Spleen (tissue), 11 donors: Measurements from ENCODE around the gene AMD1. TPM values are rescaled to one million over a fixed set of nuclear protein-coding genes. Genes with fewer than 3 reads are reported as not detected.
A peak's percentile ranks its signal among the peaks of the same experiment; 100 is the strongest.

Experiments
- DNase-seq: peaks from one replicate; pipeline ENCODE4 v3.0.0-alpha.2; 2020
- H3K27ac ChIP-seq, 8 donors: fragments of 200-600 bp; sonication (generic) in 7 of 8; 1 replicate in 4 of 8; 2 replicates in 4 of 8; pipeline versions ENCODE4 v1.5.0 to v1.8.0; 2016 to 2021; ENCODE audit warnings: inconsistent platforms in 4 of 8, mild to moderate bottlenecking in 4 of 8, moderate library complexity in 1 of 8
- H3K27me3 ChIP-seq, 7 donors: fragments of 200-600 bp; sonication (generic) in 6 of 7; replicated peaks in 1 of 7; 1 replicate in 4 of 7; 2 replicates in 3 of 7; pipeline versions ENCODE4 v1.5.0 to v1.8.0; 2016 to 2021; ENCODE audit warnings: inconsistent platforms in 3 of 7, mild to moderate bottlenecking in 1 of 7
- H3K36me3 ChIP-seq, 6 donors: fragments of 200-600 bp; sonication (generic) in 5 of 6; 1 replicate in 4 of 6; 2 replicates in 2 of 6; pipeline versions ENCODE4 v1.5.0 to v1.8.0; 2016 to 2021; ENCODE audit warnings: inconsistent platforms in 2 of 6
- H3K4me1 ChIP-seq, 6 donors: fragments of 200-600 bp; sonication (generic) in 5 of 6; 1 replicate in 3 of 6; 2 replicates in 3 of 6; pipeline versions ENCODE4 v1.5.0 to v1.8.0; 2016 to 2021; ENCODE audit warnings: inconsistent platforms in 3 of 6
- H3K4me3 ChIP-seq, 8 donors: fragments of 200-600 bp; sonication (generic) in 7 of 8; 1 replicate in 4 of 8; 2 replicates in 4 of 8; pipeline versions ENCODE4 v1.5.0 to v1.8.0; 2016 to 2021; ENCODE audit warnings: inconsistent platforms in 4 of 8, mild to moderate bottlenecking in 4 of 8, moderate library complexity in 2 of 8
- H3K9me3 ChIP-seq, 8 donors: fragments of 200-600 bp; sonication (generic) in 7 of 8; 1 replicate in 4 of 8; 2 replicates in 4 of 8; pipeline versions ENCODE4 v1.5.0 to v1.8.0; 2016 to 2021; ENCODE audit warnings: inconsistent platforms in 4 of 8
- POLR2A ChIP-seq, 3 donors: fragments of 450-650 bp; IDR thresholded peaks; one replicate each; pipeline ENCODE4 v1.5.1; 2017; ENCODE audit warnings: antibody characterized with exemption in 3 of 3, mild to moderate bottlenecking in 1 of 3
- POLR2AphosphoS5 ChIP-seq, 3 donors: sonication (generic); formaldehyde crosslinking; IDR thresholded peaks; one replicate each; pipeline ENCODE4 v1.5.1; 2017; ENCODE audit warnings: antibody characterized with exemption in 3 of 3
- WGBS, 5 donors: extraction: QIAGEN DNeasy Blood & Tissue Kit in 3 of 5; methylation state at CpG; one replicate each; pipeline versions ENCODE4 v1.1.5 to v1.1.7; 2013 to 2018; 5-methylcytosine and 5-hydroxymethylcytosine counted together
- intact Hi-C: fragments of 100-400 bp; cut with DNase I; formaldehyde crosslinking; loops from one replicate; pipeline ENCODE4 v1.15.0; 2023; ENCODE audit warnings: low total_unique reads
- polyA plus RNA-seq, 3 donors: library from polyadenylated mRNA; stranded (reverse); fragments of 200-250 nt; gene quantifications; one replicate each; pipeline ENCODE4 v1.2.1, GENCODE V29; 2013
- total RNA-seq, 7 donors: library from RNA; depleted of rRNA in 3 of 7; stranded (reverse); fragments of >200 nt in 3 of 7; fragmentation: NEBNext Ultra II Directional in 4 of 7; extraction: Animal tissue kit (Norgen Biotek cat#: 25700) in 4 of 7; gene quantifications; one replicate each; pipeline versions ENCODE4 v1.1.0 to v1.2.1, GENCODE V29; 2016 to 2021
- TF ChIP-seq, protein P1 (sequence below), 11 experiments: fragments of 200-600 bp in 7 of 11; fragments of 450-650 bp in 4 of 11; sonication (generic) in 4 of 11; IDR thresholded peaks in 8 of 11; conservative IDR thresholded peaks in 3 of 11; 1 replicate in 7 of 11; 2 replicates in 4 of 11; pipeline versions ENCODE4 v1.4.0 to v1.8.0; 2016 to 2021; ENCODE audit warnings: antibody characterized with exemption in 11 of 11, inconsistent platforms in 4 of 11, mild to moderate bottlenecking in 1 of 11
- donor health status: healthy with polysubstance abuse.
- donor health status: DM: no; HTN: no; CAD: no; lungs with moderate emphysema.
- donor health status: DM: no; HTN: no; CAD: no.
- donor health status: Bipolar disorder and iron deficiency.
- donor health status: healthy.
- donor health status: DM: no; HTN: no; CAD: no.
- donor health status: DM: yes; HTN: yes; CAD: no.

Gene AMD1
- total and polyA plus RNA-seq, 10 donors, result 20.7 to 102 (median 53.2) TPM

DNA sequence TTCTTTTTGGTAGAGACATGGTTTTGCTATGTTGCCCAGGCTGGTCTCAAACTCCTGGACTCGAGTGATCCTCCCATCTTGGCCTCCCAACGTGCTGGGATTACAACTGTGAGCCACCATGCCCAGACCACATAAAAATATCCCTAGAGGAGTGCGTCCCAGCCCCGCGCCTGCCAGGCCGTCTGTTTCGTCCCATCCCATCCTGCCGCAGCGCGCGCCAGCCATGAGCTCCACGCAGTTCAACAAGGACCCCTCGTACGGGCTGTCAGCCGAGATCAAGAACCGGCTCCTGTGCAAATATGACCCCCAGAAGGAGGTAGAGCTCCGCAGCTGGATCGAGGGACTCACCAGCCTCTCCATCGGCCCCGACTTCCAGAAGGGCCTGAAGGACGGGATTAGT lies 16.6 kb upstream of the AMD1 start:
- Histone ChIP-seq H3K4me3 (no peak overlapping the region), H3K9me3 (no peaks in the 10 kb centered on the region), H3K27ac (peak overlapping the region in 1 of 8 donors; percentile 90), H3K27me3 (no peaks in the 10 kb centered on the region), H3K36me3 (no peaks in the 10 kb centered on the region), H3K4me1 (peaks cover 0 to 24% (median 4%) of the 10 kb centered on the region in 6 donors)
- intact Hi-C loops, result no loop called here
- TF ChIP-seq POLR2A (IDR thresholded peaks at IDR 0.05) (no peak), POLR2AphosphoS5 (IDR thresholded peaks at IDR 0.05) (no peak)
- TF ChIP-seq, protein P1, sequence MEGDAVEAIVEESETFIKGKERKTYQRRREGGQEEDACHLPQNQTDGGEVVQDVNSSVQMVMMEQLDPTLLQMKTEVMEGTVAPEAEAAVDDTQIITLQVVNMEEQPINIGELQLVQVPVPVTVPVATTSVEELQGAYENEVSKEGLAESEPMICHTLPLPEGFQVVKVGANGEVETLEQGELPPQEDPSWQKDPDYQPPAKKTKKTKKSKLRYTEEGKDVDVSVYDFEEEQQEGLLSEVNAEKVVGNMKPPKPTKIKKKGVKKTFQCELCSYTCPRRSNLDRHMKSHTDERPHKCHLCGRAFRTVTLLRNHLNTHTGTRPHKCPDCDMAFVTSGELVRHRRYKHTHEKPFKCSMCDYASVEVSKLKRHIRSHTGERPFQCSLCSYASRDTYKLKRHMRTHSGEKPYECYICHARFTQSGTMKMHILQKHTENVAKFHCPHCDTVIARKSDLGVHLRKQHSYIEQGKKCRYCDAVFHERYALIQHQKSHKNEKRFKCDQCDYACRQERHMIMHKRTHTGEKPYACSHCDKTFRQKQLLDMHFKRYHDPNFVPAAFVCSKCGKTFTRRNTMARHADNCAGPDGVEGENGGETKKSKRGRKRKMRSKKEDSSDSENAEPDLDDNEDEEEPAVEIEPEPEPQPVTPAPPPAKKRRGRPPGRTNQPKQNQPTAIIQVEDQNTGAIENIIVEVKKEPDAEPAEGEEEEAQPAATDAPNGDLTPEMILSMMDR (IDR thresholded peaks at IDR 0.05 in 8 of 11, conservative IDR thresholded peaks at IDR 0.05 in 3 of 11), result no peak
- WGBS, 5 donors, result 94 to 98% (median 96%) methylated on average over 20 to 21 of the region's 21 CpGs
- no peak for DNase-seq

- Histone ChIP-seq H3K27ac (peak overlapping the region in 7 of 8 donors; percentile 33 to 90 (median 75)), H3K4me1 (peaks cover 0 to 21% (median 4%) of the 10 kb centered on the region in 6 donors), H3K27me3 (no peaks in the 10 kb centered on the region), H3K9me3 (no peaks in the 10 kb centered on the region), H3K4me3 (peak overlapping the region in 4 of 8 donors; percentile 11 to 56 (median 14)), H3K36me3 (no peaks in the 10 kb centered on the region)
- intact Hi-C loops, result no loop called here
- TF ChIP-seq, protein P1 (IDR thresholded peaks at IDR 0.05 in 8 of 11, conservative IDR thresholded peaks at IDR 0.05 in 3 of 11), result no peak
- no peak for TF ChIP-seq POLR2A (IDR thresholded peaks at IDR 0.05)
- TF ChIP-seq POLR2AphosphoS5 (IDR thresholded peaks at IDR 0.05), result no peak
- DNase-seq, result peak; percentile 81
- WGBS, 5 donors, result 81 to 93% (median 90%) methylated on average over 22 to 31 of the region's 31 CpGs
These were observed 15.9 kb upstream of the AMD1 start for GRCh38 chr6:110858562-110859214.

GRCh38 chr6:110859335-110859792 lies 15.2 kb upstream of the AMD1 start:
- peak; percentile 82 for DNase-seq
- peak overlapping the region in 5 of 8 donors; percentile 11 to 56 (median 15) for H3K4me3 ChIP-seq
- no peaks in the 10 kb centered on the region for H3K9me3 ChIP-seq
- H3K36me3 ChIP-seq, result no peaks in the 10 kb centered on the region
- H3K27ac ChIP-seq, result peak overlapping the region in 7 of 8 donors; percentile 33 to 90 (median 75)
- no peaks in the 10 kb centered on the region for H3K27me3 ChIP-seq
- intact Hi-C loops, result no loop called here
- WGBS, 5 donors, result 37 to 58% (median 41%) methylated on average over 12 of the region's 12 CpGs
- H3K4me1 ChIP-seq, result peaks cover 0 to 21% (median 4%) of the 10 kb centered on the region in 6 donors
- peak in 2 of 3 donors; percentile 39 to 43 for TF ChIP-seq POLR2AphosphoS5 (IDR thresholded peaks at IDR 0.05)
- no peak for TF ChIP-seq POLR2A (IDR thresholded peaks at IDR 0.05)

DNA sequence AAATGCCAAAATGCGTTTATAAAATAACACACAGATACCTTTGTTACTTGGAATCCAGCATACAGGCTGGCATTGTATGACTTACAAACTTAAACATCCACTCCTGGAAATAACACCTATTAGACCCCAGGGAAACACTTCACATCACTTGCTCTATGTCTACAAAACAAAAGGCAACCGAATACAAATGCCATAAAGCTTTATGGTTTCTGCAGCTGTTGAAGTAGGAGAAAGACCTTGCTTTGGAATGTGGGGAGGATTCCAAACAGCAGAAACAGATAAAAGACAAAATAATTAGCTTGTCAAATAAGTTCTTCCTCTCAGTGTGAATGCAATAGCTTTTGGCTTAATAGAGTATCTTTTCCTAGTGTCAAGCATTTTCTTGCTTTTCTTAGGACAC lies 9.8 kb upstream of the AMD1 start:
- H3K4me3 ChIP-seq, result no peak overlapping the region
- intact Hi-C loops, result no loop called here
- H3K27ac ChIP-seq, result no peak overlapping the region
- H3K4me1 ChIP-seq, result peaks cover 0 to 35% (median 12%) of the 10 kb centered on the region in 6 donors
- no peaks in the 10 kb centered on the region for H3K9me3 ChIP-seq
- no peaks in the 10 kb centered on the region for H3K27me3 ChIP-seq
- 64 to 88% (median 85%) methylated on average over 2 of the region's 2 CpGs for WGBS, 5 donors
- DNase-seq, result no peak
- TF ChIP-seq POLR2A (IDR thresholded peaks at IDR 0.05) (no peak), POLR2AphosphoS5 (IDR thresholded peaks at IDR 0.05) (no peak)
- TF ChIP-seq, protein P1 (IDR thresholded peaks at IDR 0.05 in 8 of 11, conservative IDR thresholded peaks at IDR 0.05 in 3 of 11), result no peak
- H3K36me3 ChIP-seq, result no peaks in the 10 kb centered on the region
